HG03045 (cell line): ENCODE measurements around the gene DMRT3.

Source experiments
- ATAC-seq: cut with Tn5 transposase; IDR thresholded peaks from one replicate; pipeline ENCODE4 v1.9.1; 2021; ENCODE audit warnings: mild to moderate bottlenecking, moderate library complexity; ENCODE audit not compliant: unreplicated experiment

DMRT3 gene, protein sequence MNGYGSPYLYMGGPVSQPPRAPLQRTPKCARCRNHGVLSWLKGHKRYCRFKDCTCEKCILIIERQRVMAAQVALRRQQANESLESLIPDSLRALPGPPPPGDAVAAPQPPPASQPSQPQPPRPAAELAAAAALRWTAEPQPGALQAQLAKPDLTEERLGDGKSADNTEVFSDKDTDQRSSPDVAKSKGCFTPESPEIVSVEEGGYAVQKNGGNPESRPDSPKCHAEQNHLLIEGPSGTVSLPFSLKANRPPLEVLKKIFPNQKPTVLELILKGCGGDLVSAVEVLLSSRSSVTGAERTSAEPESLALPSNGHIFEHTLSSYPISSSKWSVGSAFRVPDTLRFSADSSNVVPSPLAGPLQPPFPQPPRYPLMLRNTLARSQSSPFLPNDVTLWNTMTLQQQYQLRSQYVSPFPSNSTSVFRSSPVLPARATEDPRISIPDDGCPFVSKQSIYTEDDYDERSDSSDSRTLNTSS

DNA sequence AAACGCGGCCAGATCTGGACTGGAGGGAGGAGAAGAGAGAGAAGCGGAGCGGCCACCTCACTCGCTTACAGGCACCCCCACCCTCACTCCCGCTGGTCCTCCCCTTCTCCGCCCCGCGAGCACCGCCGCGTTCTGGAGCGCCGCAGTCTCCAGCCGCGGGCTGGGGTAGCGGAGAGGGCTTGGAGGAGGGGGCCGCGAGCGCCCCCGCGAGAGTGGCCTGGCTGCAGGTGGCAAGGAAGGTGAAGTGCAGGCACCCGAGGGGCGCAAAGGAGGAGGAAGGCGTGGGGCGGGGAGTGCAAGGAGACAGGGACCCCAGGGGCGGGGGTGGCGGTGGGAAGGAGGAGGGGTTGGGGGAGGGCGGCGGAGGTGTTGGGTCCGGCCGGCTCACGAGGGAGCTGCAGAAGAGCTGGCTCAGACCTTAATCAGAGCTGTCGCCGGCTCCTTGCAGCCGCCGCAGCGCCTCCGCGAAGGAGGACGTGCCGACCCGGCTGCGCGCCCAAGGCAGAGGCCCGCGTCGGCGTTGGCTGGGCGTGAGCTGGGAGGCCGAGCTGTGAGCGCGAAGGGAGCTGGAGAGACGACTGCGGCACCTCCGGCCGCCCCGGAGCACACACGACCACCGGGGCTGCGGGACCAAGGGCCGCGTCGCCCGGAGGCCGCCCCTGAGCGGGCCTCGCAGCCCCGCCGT, at the start of gene DMRT3:
Gene DMRT3 (plus strand): TSS at position 398 of the 685 bp plus-strand sequence. CDS start 347 bp downstream, outside the sequence.
- ATAC-seq: no peak

GRCh38 chr9:926976-927375, 49.5 kb upstream of the DMRT3 start:
- no peak for ATAC-seq

- ATAC-seq: no peak
Measured at GRCh38 chr9:928363-929042, 48.0 kb upstream of the DMRT3 start.

DNA sequence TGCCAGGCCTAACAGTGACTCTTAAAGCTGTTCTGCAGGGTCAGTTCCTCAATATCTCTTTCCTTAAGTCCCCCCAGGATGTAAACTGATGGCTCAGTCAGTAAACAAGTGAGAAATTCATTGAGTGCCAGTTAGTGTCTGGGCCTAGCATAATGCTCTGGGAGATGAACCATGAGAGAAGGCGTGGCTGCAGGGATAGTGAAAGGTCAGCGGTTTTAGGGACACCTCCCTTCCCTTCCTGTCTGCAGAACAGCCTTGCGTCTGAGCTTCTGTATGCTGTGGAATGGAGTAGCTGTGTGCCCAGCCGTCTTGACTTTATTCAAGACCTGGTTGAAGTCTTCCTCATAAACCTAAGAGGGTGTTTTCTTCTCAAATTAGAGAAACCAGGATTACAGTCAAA, 46.7 kb upstream of the DMRT3 start:
- ATAC-seq: no peak

DNA sequence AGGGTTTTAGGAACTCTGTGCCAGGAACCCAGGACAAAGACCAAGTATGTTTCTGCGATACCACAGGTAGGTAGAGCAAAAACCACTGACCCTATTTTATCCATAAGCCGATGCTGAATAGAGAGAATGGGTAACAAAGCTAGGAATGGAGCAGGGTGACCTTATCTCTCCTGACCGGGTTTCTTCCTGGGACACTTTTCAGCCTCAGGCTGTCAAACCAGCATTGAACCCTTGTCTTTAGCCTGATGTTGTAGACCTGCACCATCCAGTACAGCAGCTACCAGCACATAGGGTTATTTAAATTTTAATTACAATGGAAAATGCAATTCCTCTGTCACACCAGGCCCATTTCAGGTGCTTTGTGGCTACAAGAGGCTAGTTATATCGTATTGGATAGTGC, 43.1 kb upstream of the DMRT3 start:
- no peak for ATAC-seq

- ATAC-seq: no peak
Measured at GRCh38 chr9:935348-935965, 41.0 kb upstream of the DMRT3 start.

GRCh38 chr9:942805-943580, 33.5 kb upstream of the DMRT3 start:
- no peak for ATAC-seq

- no peak for ATAC-seq
Measured at GRCh38 chr9:947985-948384, 28.5 kb upstream of the DMRT3 start.

DNA sequence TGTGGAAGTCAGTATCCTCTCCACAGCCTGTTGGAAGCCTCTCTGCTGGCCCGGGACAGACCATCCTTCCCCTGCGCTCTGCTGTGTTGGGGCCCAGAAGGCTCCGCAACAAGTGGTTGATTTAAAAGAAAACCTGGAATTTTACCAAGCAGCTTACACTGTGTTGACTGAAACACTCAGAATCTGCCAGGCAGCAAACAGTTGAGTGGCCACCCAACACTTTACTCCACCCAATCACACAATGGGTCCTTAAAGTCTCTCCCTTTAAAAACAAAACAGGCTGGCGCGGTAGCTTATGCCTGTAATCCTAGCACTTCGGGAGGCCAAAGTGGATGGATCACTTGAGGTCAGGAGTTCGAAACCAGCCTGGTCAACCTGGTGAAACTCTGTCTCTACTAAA, 28.0 kb upstream of the DMRT3 start:
- ATAC-seq: no peak

DNA sequence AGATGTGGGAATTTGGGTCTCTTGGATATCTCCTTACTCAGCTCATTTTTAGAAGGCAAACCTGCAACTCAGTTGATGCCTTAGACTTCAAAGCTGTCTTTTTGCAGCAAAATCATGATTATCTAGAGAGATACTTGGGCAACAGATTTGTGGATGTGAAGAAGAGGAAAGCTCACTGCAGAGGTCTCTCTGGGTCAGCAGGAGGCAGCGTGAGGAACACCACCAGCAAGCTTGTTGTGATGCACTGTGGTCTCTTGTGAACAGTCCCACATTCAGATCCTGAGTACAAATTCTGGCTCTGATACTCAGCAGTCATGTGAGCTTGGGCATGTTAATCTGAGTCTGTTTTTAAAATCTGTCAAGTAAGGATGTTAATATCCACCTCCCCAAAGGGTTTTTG, 26.3 kb upstream of the DMRT3 start:
- ATAC-seq: no peak

DNA sequence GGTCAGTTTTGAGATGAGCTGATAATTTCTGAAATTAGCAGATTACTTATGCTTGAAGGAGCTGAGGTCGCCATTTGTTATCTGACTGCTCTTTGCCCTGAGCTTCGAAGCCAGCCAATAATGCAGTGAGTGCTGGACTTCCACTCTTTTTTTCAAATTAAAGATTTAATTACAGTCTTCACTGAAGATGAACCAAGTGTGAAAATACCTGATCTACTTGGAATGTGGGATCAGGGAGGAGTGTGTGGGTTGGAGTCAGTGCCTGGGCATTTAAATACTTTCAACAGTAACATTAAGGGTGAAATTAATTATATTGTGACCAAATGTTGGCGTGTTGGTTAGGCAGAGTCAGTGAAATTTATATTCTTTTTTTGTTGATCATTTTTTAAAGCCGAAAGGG, 23.9 kb upstream of the DMRT3 start:
- ATAC-seq: no peak

DNA sequence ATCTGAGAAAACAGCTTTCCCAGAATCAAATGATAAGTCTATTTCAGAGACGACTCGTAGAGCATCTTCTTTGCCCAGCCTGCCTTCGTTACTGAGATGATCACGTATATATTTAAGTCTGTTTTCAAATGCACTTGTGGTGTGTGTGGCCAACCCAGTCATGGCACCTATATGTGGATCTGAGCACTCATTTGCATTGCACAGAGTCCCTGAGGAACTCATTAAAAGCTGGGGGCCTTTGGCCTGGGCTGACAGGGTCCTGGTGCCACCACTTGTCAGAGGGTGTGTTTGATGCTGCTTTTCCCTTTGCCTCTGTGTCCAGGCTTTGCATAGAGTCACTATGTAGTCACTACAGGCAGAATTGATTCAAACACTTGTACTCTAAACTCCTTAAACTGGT, 17.4 kb upstream of the DMRT3 start:
- ATAC-seq: no peak

- ATAC-seq: no peak
Measured at GRCh38 chr9:959914-960313, 16.5 kb upstream of the DMRT3 start.

GRCh38 chr9:962023-962422, 14.4 kb upstream of the DMRT3 start:
- ATAC-seq: no peak

DNA sequence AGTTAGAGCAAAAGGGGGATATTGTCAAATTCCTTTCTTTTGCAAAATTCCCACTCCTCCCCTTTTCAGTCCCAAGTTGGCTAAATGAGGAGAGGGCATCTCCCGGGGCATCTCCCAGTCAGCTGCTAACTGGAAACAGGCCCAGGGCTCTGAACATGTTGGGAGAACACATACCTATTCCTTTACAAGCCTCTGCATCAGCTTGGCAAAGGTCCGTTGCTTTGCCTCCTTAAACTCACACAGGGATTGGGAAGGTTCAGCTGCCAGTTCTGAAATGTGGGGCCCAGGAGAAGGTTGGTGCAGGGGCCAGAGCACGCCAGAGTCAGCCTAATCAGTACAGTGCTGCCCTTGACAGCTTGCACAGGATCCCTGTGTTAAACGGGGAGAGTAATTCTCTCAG, 11.0 kb upstream of the DMRT3 start:
- ATAC-seq: no peak

- ATAC-seq: no peak
Measured at GRCh38 chr9:966870-967269, 9.6 kb upstream of the DMRT3 start.

DNA sequence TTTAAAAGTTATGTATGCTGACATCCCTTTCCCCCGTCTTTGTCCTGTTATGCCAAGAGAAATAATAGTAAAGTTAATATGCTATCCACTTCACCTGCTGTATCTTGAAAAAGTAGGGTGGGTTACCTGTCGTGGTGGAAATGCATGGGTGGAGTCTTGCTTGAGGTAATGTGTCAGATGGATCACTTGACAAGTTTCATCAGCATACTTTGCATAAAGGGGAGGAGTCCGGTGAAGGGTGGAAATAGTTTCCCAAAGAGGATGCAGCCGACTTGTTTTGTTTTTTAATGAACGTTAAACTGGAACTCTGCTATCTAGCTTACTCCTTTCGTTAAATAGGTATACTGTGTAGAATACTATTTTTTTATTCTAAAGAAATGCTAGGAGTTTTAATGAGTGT, 9.0 kb upstream of the DMRT3 start:
- no peak for ATAC-seq

DNA sequence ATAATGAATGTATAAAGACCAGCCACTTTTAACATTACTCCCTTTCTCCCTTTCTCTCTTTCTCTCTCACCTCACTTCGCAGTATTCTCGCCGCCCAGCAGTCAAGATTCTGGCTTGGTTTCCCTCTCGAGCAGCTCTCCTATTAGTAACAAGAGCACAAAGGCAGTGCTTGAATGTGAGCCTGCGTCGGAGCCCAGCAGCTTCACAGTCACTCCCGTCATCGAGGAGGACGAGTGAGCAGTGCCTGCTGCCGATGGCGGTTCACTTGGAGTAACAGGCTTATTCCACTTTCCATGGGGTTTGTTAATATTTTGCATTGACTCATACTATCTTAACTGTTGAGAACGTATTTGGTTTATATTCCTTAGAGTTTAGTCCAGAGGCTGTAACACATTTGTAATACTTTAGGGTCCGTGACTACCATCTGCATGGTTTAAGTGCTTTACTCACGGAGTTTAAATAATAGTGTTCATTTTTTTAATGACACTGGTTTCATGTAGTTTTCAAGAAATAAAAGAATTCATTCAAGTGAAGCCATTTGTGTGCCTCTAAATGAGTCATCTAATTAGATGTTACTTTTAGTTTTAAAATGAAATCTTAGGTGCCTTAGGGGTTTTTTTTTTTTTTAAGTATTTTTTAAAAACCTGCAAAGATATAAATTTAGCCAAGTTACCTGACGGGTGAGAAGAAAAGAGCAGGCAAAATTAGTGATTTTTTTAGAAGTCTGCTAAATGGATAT, 8.4 kb upstream of the DMRT3 start:
- no peak for ATAC-seq

DNA sequence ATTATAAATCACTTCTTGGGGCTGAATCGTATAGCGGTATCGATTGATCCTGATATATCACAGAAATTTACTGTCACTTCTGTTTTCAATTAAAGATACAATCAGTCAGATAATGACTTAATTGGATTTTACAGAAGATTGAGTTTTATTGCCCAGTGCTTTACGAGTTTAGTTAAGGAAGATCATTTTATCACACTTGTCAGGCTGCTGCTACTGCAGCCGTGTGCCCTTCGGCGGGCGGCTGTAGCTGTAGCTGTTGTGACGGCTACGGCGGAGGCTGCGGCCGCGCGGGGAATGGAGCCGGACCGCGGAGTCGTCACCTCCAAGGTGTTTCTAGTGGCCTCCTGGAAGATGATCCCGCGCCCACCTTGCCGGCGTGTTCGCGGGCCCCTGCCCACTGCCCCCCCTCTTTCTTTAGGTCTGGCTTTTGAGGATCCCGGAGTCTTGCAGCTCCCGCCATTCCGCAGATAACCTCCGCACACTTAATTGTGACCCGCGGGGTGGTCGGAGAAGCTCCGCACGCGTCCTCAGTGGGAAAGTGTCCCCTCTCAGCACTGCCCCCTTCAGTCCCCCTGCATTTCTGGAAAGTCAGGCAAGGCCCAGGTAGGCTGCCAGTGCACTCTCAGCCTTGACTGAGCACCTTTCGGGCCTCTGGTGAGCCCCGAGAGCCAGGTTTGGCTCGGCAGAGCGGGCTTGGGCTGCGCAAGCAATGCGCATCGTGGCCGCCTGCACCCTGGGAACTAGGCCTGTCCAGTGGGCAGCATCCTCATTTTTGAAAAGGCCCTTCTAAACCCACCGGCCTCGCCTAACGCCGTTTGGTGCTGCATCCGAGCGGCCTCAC, 6.9 kb upstream of the DMRT3 start:
- no peak for ATAC-seq
